NCI-H2227 (cell line): ENCODE data around the gene TXNRD2.
"Not testable (repeated sequence)": the region's sequence is repeated elsewhere in the genome, so short reads cannot be mapped to it uniquely, and the experiment has no call there.

Source experiments
- DNase-seq: peaks from one replicate; lab custom pipeline; 2025; ENCODE audit not compliant: unreplicated experiment; lab: John Stamatoyannopoulos, UW

The TXNRD2 gene

GRCh38 chr22:19926028-19926427, 15.6 kb downstream of the TXNRD2 start:
- not testable (repeated sequence) for DNase-seq

- no peak for DNase-seq
These were observed 17.6 kb downstream of the TXNRD2 start for GRCh38 chr22:19923914-19924513.

- no peak for DNase-seq
These were observed 20.0 kb downstream of the TXNRD2 start for GRCh38 chr22:19921544-19922081.

- DNase-seq: no peak
These were observed 21.8 kb downstream of the TXNRD2 start for GRCh38 chr22:19919701-19920363.

GRCh38 chr22:19918332-19919106, 23.1 kb downstream of the TXNRD2 start:
- no peak for DNase-seq

- no peak for DNase-seq
These were observed 24.1 kb downstream of the TXNRD2 start for GRCh38 chr22:19917389-19918138.

GRCh38 chr22:19916941-19917340, 24.7 kb downstream of the TXNRD2 start:
- DNase-seq: no peak

- no peak for DNase-seq
These were observed 25.6 kb downstream of the TXNRD2 start for GRCh38 chr22:19916006-19916405.

- no peak for DNase-seq
These were observed 26.2 kb downstream of the TXNRD2 start for GRCh38 chr22:19915287-19915954.

- DNase-seq: no peak
These were observed 27.2 kb downstream of the TXNRD2 start for GRCh38 chr22:19914201-19914943.

- DNase-seq: no peak
These were observed 28.2 kb downstream of the TXNRD2 start for GRCh38 chr22:19913337-19913936.

GRCh38 chr22:19912271-19912999, 29.2 kb downstream of the TXNRD2 start:
- no peak for DNase-seq

GRCh38 chr22:19911540-19912270, 29.9 kb downstream of the TXNRD2 start:
- no peak for DNase-seq

GRCh38 chr22:19910180-19910744, 31.4 kb downstream of the TXNRD2 start:
- DNase-seq: no peak

- peak; percentile 87 for DNase-seq
These were observed 32.1 kb downstream of the TXNRD2 start for GRCh38 chr22:19909350-19910179.

- not testable (repeated sequence) for DNase-seq
These were observed 33.7 kb downstream of the TXNRD2 start for GRCh38 chr22:19907902-19908301.

- not testable (repeated sequence) for DNase-seq
These were observed 34.8 kb downstream of the TXNRD2 start for GRCh38 chr22:19906864-19907263.
